HFFc6 (cell line): ENCODE results near the gene NAPA. TPM values are rescaled to one million over a fixed set of nuclear protein-coding genes. Genes with fewer than 3 reads are reported as not detected.

ENCODE experiments used
- DNase-seq: peaks from one replicate; pipeline ENCODE4 v3.0.0-alpha.2; 2018
- H3K27ac Mint-ChIP-seq: 2 replicates; pipeline ENCODE4 v1.8.0; 2020; ENCODE audit warnings: mild to moderate bottlenecking, mixed read lengths
- H3K27me3 Mint-ChIP-seq: 2 replicates; pipeline ENCODE4 v1.8.0; 2021; ENCODE audit warnings: mild to moderate bottlenecking, moderate library complexity, mixed read lengths; ENCODE audit not compliant: insufficient read depth
- H3K36me3 Mint-ChIP-seq: 2 replicates; pipeline ENCODE4 v1.8.0; 2021; ENCODE audit warnings: low read depth, mixed read lengths
- H3K4me1 Mint-ChIP-seq: 2 replicates; pipeline ENCODE4 v1.8.0; 2020; ENCODE audit warnings: low read depth, mixed read lengths
- H3K4me3 Mint-ChIP-seq: 2 replicates; pipeline ENCODE4 v1.8.0; 2020; ENCODE audit warnings: mild to moderate bottlenecking, moderate library complexity, mixed read lengths
- H3K9me3 Mint-ChIP-seq: 2 replicates; pipeline ENCODE4 v1.8.0; 2020; ENCODE audit warnings: mild to moderate bottlenecking, mixed read lengths
- CTCF ChIP-seq: fragments of 200-600 bp; sonication (generic); IDR thresholded peaks from 2 replicates; pipeline ENCODE4 v1.5.0; 2021; ENCODE audit warnings: antibody characterized with exemption, mild to moderate bottlenecking
- total RNA-seq, 6 experiments: library from RNA; stranded (reverse); fragmentation: NEBNext Ultra II Directional; extraction: Animal tissue kit (Norgen Biotek cat#: 25700); gene quantifications; 2 replicates in 1 of 6; 3 replicates in 5 of 6; pipeline ENCODE4 v1.2.3, GENCODE V29; 2021

Gene NAPA
- total RNA-seq, 6 experiments from 2014 or later: 94.4 to 119 (median 109) TPM

- H3K27ac Mint-ChIP-seq: no peak overlapping the region
- TF ChIP-seq CTCF: no peak
- peaks cover 33% of the 10 kb centered on the region for H3K27me3 Mint-ChIP-seq
- DNase-seq: no peak
- H3K36me3 Mint-ChIP-seq: no peaks in the 10 kb centered on the region
- H3K4me3 Mint-ChIP-seq: no peak overlapping the region
- no peaks in the 10 kb centered on the region for H3K9me3 Mint-ChIP-seq
- H3K4me1 Mint-ChIP-seq: no peaks in the 10 kb centered on the region
Observed at GRCh38 chr19:47464675-47465419, 50.0 kb downstream of the NAPA start.

- no peak overlapping the region for H3K4me3 Mint-ChIP-seq
- no peak overlapping the region for H3K27ac Mint-ChIP-seq
- no peaks in the 10 kb centered on the region for H3K36me3 Mint-ChIP-seq
- no peaks in the 10 kb centered on the region for H3K9me3 Mint-ChIP-seq
- DNase-seq: no peak
- no peaks in the 10 kb centered on the region for H3K4me1 Mint-ChIP-seq
- peaks cover 16% of the 10 kb centered on the region for H3K27me3 Mint-ChIP-seq
- no peak for TF ChIP-seq CTCF
Observed at GRCh38 chr19:47461876-47462275, 53.0 kb downstream of the NAPA start.

- Mint-ChIP-seq H3K36me3 (peaks cover 3% of the 10 kb centered on the region; the same call in 1 of the 2 replicates), H3K27ac (no peak overlapping the region), H3K4me3 (no peak overlapping the region), H3K4me1 (no peaks in the 10 kb centered on the region), H3K9me3 (peaks cover 18% of the 10 kb centered on the region), H3K27me3 (peaks cover 18% of the 10 kb centered on the region)
- no peak for TF ChIP-seq CTCF
- DNase-seq: no peak
Observed at GRCh38 chr19:47459477-47459876, 55.4 kb downstream of the NAPA start.

- Mint-ChIP-seq H3K4me3 (no peak overlapping the region), H3K27me3 (peaks cover 20% of the 10 kb centered on the region), H3K4me1 (no peaks in the 10 kb centered on the region), H3K36me3 (peaks cover 3% of the 10 kb centered on the region; the same call in 1 of the 2 replicates), H3K9me3 (peaks cover 18% of the 10 kb centered on the region), H3K27ac (no peak overlapping the region)
- DNase-seq: no peak
- TF ChIP-seq CTCF: no peak
Observed at GRCh38 chr19:47458672-47459071, 56.2 kb downstream of the NAPA start.

- Mint-ChIP-seq H3K9me3 (peaks cover 18% of the 10 kb centered on the region), H3K27me3 (peaks cover 15% of the 10 kb centered on the region), H3K4me1 (no peaks in the 10 kb centered on the region), H3K27ac (no peak overlapping the region), H3K36me3 (peaks cover 3% of the 10 kb centered on the region; the same call in 1 of the 2 replicates), H3K4me3 (no peak overlapping the region)
- TF ChIP-seq CTCF: no peak
- no peak for DNase-seq
Observed at GRCh38 chr19:47456721-47457474, 58.0 kb downstream of the NAPA start.
